GM12873 (cell line): ENCODE measurements around the gene ALS2CL.

Experiments
- CTCF ChIP-seq: IDR thresholded peaks from 2 replicates; pipeline ENCODE4 v1.5.1; 2012; ENCODE audit warnings: low read depth, mild to moderate bottlenecking, moderate library complexity, low read length, control low read depth; ENCODE audit not compliant: insufficient read depth; ENCODE audit errors: missing control alignments

ALS2CL gene

GRCh38 chr3:46703013-46703520 is 9.6 kb upstream of the ALS2CL start:
- no peak for TF ChIP-seq CTCF

GRCh38 chr3:46702246-46703012 is 8.9 kb upstream of the ALS2CL start:
- TF ChIP-seq CTCF: no peak

- no peak for TF ChIP-seq CTCF
Measured at GRCh38 chr3:46701181-46701939, 7.9 kb upstream of the ALS2CL start, which contains the start of gene TMIE. TSS of gene TMIE (plus strand) at chr3:46701392. CDS start at chr3:46701488, 96 bp downstream.

- TF ChIP-seq CTCF: no peak
Measured at GRCh38 chr3:46700772-46701171, 7.3 kb upstream of the ALS2CL start.

- TF ChIP-seq CTCF: no peak
Measured at GRCh38 chr3:46699676-46700523, 6.4 kb upstream of the ALS2CL start.

GRCh38 chr3:46695962-46696894 is 2.7 kb upstream of the ALS2CL start:
- TF ChIP-seq CTCF: no peak
